HG03442 (cell line): Measurements from ENCODE around the gene GPR137.

Experiments
- ATAC-seq: cut with Tn5 transposase; IDR thresholded peaks from one replicate; pipeline ENCODE4 v1.9.1; 2021; ENCODE audit warnings: mild to moderate bottlenecking, moderate library complexity; ENCODE audit not compliant: unreplicated experiment

The GPR137 gene

DNA sequence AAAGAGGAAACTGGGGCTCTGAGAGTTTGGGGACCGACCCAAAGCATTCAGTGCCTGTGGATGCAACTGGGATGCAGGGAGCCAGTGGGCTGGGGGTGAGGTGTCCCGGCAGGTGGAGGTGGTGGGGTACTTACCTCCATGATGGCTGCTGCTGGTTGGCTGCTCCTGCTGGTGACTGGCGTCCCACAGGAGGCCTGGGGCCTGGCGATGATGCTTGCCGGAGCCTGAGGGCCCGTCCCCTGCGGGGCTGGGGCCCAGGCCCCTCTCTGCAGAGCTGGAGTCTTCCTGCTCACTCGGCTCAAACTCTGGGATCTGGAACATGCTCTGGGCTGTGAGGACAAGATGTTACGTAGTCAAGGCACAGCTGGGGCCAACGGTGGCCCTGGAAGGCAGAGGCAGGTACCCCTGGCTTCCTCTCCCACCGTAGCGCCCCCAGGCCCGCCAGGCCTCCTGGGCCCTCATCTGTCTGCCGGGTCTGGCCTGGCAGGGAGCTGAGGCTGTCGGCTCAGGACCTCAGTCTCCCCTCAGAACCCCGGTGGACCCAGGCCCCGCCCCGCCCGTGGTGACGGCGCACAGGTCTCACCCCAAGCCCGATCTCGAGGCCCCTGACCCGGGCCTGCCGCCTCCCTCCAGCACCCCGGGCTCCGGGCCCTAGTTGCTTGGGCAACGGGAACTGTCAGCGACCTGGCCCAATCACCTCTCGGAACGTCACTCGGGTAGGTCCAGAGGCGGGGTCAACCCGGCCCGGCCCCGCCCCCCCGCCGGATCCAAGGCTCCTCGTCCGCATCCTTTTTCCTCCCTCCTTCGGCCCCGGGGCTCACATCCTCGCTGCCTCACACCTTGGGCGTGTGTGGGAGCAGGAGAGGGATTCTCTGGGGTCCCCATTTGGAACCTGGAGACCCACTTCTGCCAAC is 1.3 kb upstream of the GPR137 start, which contains the start of gene BAD:
BAD (minus strand) TSS at position 618 of the 914 bp plus-strand sequence; CDS start at position 321, 297 bp downstream.
- peak; percentile 55 for ATAC-seq

DNA sequence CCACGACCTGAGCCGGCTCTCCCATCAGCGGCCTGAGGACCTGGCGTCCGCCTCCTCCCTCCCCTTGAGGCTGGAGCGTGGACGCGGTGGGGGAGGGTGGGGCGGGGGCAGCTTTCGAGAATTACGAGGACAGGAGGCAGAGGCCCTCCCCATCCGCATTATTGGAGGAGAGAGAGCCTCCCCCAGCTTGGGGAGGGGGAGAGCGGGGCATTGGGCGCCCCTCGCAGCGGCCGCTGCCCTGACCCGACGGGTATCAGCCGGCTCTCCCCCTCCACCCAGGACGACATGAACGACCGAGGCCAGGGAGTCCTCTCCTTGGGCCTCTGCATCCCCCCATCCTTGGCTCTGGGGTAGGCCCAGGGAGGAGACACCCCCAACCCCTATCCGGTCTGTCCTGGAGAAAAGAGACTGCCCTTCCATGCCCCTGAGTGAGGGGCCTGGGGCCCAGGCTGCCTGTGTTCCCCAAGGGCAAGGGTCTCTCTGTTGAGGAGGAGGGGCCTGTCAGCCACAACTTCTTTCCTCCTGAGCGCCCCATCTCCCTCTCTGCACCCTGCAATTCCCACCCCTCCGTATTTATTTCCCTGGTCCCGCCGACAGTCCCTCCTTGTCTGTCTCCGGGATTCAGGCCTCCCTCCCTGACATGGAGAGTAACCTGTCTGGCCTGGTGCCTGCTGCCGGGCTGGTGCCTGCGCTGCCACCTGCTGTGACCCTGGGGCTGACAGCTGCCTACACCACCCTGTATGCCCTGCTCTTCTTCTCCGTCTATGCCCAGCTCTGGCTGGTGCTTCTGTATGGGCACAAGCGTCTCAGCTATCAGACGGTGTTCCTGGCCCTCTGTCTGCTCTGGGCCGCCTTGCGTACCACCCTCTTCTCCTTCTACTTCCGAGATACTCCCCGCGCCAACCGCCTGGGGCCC is 495 bp downstream of the GPR137 start:
- no peak for ATAC-seq

DNA sequence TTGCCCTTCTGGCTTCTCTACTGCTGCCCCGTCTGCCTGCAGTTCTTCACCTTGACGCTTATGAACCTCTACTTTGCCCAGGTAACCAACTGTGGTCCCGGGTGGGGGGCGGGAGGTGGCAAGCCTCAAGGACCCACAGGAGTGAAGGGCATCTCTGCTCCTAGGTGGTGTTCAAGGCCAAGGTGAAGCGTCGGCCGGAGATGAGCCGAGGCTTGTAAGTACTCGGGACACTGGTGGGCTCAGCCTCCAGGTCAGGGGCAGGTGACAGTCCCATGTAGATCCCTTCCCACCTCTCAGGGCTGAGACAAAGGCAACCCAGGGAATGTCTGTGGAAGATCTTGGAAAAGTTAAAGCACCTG is 1.1 kb downstream of the GPR137 start:
- no peak for ATAC-seq

DNA sequence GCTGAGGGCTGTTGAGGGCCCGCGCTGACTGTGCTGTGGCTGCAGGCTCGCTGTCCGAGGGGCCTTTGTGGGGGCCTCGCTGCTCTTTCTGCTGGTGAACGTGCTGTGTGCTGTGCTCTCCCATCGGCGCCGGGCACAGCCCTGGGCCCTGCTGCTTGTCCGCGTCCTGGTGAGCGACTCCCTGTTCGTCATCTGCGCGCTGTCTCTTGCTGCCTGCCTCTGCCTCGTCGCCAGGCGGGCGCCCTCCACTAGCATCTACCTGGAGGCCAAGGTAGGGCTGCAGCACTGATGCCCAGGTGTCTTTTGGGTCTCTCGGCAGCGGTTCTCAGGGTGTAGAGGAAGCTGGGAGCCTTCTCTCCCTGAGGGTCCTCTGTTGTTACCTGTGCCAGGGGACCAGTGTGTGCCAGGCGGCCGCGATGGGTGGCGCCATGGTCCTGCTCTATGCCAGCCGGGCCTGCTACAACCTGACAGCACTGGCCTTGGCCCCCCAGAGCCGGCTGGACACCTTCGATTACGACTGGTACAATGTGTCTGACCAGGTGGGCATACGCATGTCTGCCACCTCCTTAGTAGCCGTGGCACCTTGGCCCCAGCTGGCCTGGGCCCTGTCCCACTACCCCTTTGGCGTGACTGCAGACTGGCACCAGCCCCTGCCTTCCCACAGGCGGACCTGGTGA is 2.2 kb downstream of the GPR137 start:
- no peak for ATAC-seq

DNA sequence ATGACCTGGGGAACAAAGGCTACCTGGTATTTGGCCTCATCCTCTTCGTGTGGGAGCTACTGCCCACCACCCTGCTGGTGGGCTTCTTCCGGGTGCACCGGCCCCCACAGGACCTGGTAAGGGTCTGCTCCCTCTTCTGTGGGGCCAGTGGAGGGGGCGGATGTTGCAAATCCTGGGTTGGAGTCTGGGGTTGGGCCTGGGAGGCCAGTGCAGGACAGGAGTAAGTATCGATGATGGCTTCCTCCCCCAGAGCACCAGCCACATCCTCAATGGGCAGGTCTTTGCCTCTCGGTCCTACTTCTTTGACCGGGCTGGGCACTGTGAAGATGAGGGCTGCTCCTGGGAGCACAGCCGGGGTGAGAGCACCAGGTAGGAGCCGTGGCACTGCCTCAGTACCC is 2.7 kb downstream of the GPR137 start:
- no peak for ATAC-seq

DNA sequence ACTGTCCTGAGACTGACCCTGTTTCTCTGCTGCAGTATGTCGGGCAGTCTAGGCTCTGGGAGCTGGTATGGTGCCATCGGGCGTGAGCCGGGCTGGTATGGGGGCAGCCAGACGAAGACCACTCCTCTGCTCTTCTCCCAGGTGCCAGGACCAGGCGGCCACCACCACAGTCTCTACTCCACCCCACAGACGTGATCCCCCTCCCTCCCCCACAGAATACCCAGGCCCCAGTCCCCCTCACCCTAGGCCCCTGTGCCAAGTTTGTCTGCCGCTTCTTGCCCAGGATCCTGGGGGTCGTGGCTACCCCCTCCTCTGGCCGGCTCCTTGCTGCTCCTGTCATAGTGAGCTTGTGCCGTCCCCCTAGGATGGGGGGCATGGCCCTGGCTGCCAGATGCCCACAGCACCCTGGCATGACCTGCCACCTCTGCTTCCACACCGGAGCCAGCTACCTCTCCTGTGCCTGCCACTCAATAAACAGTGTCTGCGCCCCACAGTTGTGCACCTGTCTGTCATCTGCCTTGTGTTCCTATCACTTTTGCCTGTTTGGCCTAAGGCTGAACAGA is 3.4 kb downstream of the GPR137 start:
- no peak for ATAC-seq

DNA sequence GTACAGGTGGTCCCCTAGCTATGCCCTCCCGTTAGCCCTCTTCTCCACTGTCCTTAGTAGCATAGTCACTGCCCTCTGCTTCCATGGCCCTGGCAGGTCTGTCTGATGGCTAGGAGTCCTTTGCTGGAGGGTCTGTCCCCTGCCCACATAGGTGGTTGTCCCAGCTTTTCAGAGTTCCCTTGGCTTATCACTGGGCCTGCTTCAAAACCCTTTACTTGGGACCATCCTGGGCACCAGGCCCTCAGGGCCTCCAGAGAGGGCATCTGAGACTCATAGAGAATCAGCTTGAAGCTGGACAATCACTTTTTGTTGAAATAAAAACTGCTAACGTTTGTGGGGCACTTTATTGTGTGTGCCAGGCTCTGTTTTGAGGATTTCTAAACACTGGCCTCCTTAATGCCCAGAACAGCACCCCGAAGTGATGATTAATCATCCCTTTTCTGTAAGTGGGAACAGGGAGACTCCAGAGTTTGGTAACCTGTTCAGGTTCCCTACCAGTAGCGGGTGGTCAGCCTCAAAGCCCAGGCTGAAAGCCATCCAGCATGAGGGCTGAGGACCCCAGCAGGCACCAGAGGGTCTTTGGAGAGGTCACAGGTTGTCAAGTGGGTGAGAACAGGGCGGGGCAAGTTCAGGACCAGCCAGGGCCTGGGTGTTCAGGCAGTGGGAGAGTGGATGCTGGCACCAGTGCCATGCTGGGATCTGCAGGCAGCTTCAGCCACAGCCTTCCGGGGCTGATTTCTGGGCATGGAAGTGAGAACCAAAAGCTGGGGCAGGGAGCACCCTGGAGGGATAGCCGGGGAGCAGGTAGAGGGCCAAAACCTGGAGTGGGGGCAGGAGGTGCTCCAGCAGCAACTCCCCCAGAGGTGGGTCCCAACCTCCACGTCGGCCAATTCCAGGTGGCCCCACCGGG is 5.0 kb downstream of the GPR137 start:
- ATAC-seq = no peak

DNA sequence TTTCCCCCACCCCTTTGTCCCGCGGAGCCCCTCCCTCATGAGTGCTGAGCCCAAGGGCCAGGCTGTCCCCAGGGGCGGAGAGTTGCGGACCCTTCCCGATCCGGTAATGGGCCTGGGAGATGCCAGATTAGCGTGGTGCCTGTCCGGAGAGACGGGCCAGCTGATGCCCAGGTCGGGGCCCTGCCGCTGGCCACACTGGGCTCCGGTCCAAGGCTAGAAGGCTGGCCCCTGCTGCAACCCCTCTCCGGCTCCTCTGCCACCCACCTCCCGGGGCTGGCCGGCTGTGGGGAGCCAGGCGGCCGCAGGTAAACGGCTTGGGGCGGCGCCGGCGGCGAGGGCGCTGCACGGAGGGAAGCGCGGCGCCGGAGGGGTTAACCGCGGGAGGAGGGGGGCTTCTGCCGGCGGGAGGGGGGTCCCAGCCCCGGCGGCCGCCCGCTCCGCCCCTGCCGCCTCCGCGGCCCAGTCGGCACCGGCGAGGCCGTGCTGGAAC is 5.7 kb downstream of the GPR137 start, which contains the start of gene KCNK4:
KCNK4 (plus strand) TSS at position 41 of the 490 bp plus-strand sequence. CDS start 1,717 bp downstream, outside the sequence.
- no peak for ATAC-seq

DNA sequence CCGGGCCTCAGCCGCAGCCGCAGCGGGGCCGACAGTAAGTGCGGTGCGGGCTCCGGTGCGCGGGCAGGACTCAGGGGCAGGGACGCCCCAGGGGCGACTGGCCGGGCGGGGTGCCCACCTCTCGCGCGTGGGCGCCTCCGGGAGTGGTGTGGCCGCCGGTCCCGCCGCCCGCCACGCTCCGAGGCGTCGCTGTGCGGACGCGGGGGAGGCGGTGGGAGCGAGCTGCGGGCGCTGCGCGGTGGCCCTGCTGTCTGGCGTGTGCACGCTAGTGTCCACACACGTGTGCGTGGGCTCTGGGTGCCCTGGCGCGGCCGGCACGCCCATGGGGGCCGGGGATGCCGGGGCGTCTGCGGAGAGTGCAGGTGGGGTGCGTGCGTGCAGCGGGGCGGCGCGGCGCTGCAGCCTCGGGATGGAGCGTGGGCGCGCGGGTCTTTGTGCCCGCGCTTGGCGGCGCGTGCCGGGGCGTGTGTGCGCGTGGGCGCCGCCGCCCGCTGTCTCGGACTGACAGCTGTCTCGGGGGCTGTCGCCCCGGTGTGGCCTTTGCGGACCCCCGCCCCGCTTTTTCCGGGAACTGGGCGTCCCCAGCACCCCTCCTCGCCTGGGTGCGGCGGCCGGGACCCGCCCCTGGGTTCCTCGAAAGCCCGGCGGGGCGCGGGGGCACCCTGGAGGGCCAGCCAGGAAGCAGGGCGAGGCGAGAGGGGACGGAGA is 6.3 kb downstream of the GPR137 start:
- ATAC-seq = no peak

DNA sequence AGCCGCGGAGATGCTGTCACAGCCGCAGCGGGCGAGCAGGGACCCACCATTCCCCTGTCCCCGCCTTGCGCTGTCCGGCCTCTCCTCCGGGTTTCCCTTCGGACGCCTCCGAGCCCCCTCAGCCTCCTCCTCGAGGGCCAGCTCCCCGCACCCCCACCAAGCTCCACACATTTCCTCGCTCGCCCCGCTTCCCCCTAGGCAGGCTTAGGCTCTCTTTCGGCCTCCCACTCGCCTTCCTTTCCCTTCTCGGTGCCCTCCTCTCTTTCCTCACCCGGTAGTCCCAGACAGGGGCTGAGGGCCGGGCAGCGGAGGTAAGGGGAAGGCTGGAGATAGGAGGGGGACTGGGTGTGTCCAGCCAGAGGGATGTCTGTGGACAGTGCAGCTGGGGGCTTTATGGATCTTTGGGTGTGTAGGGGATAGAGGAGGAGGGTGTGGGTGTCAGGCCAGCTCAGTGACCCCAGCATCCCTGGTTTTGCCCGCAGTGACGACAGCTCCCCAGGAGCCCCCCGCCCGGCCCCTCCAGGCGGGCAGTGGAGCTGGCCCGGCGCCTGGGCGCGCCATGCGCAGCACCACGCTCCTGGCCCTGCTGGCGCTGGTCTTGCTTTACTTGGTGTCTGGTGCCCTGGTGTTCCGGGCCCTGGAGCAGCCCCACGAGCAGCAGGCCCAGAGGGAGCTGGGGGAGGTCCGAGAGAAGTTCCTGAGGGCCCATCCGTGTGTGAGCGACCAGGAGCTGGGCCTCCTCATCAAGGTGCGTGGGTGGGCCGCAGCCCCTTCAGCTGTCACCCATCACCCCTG is 7.0 kb downstream of the GPR137 start:
- no peak for ATAC-seq

DNA sequence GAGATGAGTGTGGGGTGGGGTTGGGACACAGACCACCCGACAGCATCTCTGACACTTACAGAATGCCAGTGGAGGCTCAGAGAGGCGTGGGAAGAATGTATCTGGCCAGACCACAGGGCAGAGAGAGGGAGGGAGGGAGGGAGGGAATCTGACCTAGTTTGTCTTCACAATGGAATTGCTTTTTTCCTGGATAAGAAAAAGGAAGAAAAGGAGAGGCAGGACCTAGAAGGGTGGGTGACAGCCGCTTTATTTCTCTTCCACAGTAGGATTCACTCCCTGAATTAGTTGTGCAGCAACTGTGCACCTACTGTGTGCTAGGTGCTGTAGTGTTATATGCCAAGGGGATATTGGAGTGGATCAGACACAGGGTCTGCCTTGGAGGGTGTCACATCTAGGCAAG is 9.1 kb downstream of the GPR137 start:
- no peak for ATAC-seq

DNA sequence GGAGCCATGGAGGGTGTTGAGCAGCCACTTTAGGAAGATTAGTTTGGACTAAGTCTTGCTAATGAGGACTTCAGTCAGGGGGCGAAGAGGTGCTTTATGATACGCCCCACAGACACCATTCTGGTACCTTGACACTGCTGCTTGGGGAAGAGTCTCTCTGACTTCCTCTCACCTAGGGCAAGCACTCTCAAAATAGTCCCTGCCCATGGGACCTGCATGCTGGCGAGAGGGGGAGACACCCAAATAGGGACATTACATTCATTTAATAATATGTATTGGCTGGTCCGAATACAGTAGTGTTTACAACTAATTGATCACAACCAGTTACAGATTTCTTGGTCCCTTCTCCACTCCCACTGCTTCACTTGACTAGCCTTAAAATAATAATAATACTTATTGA is 10.1 kb downstream of the GPR137 start:
- ATAC-seq = no peak

DNA sequence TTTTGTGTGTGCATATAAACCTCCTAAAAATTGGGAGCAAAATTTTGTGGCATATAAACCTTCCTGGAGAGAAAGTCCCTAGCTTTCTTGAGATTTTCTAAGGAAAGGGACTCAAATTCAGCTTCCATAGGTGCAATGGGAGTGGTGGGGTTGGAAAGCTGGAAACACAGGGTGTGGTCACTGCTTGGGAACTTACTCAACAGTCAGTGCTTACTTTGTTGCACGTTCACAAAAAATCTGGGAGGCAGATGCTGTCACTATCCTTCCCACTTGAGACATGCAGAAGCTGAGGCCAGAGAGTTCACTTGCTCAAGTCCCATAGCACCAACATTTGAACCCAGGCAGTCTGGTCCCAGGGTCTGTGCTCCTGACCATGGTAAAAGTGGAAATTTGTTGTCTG is 10.6 kb downstream of the GPR137 start:
- no peak for ATAC-seq

DNA sequence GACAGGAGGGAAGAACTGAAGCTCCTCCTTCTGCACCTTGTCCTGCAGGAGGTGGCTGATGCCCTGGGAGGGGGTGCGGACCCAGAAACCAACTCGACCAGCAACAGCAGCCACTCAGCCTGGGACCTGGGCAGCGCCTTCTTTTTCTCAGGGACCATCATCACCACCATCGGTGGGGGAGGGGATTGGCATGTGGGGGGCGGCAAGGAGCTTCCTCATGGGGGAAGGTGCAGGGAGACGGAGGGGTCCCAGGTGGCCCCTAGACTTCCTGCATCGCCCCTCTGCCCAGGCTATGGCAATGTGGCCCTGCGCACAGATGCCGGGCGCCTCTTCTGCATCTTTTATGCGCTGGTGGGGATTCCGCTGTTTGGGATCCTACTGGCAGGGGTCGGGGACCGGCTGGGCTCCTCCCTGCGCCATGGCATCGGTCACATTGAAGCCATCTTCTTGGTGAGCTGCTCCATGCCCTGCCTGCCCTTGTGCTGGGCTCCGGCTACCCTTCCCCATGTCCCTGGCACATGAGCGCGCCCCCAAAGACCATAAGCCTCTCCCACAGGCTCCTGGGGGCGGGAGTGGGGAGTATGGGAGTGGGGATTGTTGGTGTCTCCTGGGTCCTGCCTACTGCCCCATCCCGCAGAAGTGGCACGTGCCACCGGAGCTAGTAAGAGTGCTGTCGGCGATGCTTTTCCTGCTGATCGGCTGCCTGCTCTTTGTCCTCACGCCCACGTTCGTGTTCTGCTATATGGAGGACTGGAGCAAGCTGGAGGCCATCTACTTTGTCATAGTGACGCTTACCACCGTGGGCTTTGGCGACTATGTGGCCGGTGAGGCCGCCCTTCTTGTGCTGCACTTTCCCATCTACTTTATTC is 11.4 kb downstream of the GPR137 start:
- ATAC-seq = no peak

DNA sequence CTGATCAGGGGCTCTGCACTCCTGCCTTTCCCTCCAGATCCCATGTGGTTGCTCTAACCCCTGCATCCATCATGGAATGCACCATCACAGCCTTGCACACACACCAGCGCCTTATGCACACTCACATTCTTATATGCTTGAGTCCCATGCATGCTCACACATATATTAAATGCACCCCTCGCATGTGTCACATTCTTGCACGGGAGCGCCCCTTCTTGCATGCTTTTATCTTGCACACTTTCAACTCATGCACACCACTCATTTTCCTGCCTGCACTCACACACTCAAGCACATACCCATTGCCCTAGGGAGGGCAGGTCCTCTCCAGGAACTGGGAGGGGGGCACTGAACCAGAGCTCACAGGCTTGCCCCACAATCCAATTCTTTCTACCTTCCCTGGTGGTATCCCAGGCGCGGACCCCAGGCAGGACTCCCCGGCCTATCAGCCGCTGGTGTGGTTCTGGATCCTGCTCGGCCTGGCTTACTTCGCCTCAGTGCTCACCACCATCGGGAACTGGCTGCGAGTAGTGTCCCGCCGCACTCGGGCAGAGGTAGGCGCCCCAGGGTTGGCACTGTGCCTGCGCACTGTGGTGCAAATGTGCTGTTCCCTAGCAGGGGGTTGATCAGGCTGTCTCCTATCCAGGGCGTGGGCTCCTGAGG is 12.2 kb downstream of the GPR137 start:
- ATAC-seq = no peak

DNA sequence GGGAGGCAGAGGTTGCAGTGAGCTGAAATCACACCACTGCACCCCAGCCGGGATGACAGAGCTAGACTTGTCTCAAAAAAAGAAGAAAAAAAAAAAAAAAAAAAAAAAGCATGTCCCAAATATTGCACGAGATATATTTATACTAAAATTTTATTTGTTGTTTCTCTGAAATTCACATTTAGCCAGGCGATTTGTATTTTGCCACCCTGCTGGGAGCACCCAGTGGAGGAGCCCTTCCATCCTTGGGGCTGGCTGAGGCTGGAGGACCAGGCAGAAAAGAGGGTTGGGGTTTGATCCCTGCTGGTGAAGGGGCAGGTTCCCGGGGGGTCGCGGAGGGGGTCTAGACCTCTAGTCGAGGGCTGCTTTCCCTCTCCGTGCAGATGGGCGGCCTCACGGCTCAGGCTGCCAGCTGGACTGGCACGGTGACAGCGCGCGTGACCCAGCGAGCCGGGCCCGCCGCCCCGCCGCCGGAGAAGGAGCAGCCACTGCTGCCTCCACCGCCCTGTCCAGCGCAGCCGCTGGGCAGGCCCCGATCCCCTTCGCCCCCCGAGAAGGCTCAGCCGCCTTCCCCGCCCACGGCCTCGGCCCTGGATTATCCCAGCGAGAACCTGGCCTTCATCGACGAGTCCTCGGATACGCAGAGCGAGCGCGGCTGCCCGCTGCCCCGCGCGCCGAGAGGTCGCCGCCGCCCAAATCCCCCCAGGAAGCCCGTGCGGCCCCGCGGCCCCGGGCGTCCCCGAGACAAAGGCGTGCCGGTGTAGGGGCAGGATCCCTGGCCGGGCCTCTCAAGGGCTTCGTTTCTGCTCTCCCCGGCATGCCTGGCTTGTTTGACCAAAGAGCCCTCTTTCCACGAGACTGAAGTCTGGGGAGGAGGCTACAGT is 13.6 kb downstream of the GPR137 start:
- no peak for ATAC-seq
